CD4-positive, alpha-beta T cell treated with Interferon alpha-2 for 1 hour (primary cell): ENCODE data around the gene HTR6.
A peak's percentile ranks its signal among the peaks of the same experiment; 100 is the strongest.

Experiments
- DNase-seq, 2 donors: peaks; one replicate each; pipeline ENCODE4 v3.0.0-alpha.2; 2020 to 2022

HTR6 gene

GRCh38 chr1:19639999-19640362, 24.7 kb upstream of the HTR6 start:
- DNase-seq: no peak

DNA sequence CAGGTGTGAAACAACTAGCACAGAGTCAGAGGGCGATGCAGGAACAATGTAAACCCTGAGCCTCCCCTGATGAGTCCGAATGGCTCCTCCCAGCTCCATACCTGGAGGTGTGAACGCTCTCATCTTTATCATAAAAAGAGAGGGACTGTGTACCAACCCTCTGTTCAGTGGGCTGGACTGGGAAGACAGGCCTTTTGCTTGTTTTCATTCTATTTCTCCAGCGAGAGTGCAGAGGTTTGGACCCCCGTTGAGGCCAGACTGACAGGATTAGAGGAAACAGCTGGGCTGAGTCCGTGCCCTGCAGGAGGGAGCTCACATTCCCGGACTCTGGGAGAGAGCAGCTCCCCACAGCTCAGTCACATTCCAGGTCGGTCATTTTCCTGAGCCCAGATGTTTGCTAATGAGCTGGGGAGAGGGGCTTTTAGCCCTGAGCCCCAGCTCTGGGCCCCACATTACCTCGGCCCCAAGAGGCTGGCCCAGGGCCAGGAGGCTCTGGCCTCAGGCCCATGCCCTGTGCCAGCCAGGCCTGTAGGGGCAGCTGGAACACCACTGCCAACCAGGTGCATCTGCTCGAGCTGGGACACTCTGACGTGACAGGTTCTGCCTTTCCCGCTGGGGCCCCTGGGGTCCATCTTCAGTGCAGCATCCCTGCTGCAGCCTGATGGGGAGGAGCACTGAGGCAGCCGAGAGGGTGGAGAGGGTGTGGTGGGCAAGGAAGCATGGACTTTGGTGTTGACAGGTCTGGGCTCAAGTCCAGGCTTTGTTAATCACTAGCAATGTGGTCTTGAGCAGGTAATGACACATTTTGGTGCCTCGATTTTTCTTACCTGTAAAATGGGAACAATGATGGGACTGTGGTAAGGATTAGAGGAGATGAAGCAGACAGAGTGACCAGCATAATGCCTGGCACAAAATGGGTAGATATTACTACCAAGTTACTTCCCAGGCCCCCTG, 24.0 kb upstream of the HTR6 start:
- DNase-seq: no peak

- DNase-seq: no peak
Measured at GRCh38 chr1:19643121-19643520, 21.6 kb upstream of the HTR6 start.

- peak; percentile 59 to 77 for DNase-seq
Measured at GRCh38 chr1:19643602-19644394, 20.9 kb upstream of the HTR6 start, which contains the start of gene NBL1. Gene NBL1 (plus strand): TSS chr1:19644311. CDS start chr1:19655031, 10,720 bp downstream.

- no peak for DNase-seq
Measured at GRCh38 chr1:19644395-19644680, 20.3 kb upstream of the HTR6 start.

- DNase-seq: peak; percentile 20 to 55
Measured at GRCh38 chr1:19644681-19645410, 19.8 kb upstream of the HTR6 start.

GRCh38 chr1:19645411-19646251, 19.0 kb upstream of the HTR6 start:
- DNase-seq: no peak

DNA sequence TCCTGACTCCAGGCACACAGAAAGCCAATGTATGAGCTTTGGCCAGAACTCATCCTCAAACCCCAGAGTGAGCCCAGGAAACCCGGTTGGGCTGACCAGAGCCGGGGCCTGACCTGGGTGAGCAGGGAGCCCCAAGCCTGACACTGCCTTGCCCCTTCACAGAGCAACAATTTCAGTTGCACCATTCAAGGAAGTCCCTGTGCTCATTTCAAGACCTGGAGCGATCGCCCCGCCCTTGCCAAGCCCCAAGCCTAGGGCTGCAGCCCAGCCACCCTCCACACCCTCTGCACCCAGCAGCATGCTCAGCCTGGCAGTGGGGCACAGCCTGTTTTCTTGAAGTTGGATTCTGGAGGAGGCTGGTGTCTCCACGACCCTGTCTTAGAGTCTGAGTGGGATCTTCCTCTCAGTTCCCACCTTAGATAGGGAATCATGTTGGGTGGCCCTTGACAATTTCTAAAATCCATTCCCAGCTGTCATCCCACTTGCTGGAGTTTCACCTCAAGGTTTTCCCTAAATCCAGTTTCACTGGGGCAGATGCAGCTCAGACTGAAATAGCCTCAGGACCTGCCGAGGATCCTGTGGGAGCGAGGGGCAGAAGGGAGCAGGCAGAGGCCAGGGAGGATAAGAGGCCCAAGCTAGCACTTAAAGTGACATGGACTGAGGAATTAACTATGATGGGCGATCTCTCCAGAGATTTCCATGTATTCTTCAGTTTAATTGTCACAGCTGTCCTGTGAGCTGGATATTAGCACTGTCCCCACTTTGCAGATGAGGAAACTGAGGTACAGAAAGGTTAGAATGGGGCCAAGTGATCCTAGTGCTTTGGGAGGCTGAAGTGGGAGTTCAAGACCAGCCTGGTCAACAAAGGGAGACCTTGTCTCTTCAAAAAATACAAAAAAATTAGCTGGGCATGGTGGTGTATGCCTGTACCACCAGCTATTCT, 18.0 kb upstream of the HTR6 start:
- no peak for DNase-seq

- DNase-seq: peak in 1 of 2 donors; percentile 54
Measured at GRCh38 chr1:19647643-19648042, 17.0 kb upstream of the HTR6 start.

GRCh38 chr1:19648239-19648638, 16.4 kb upstream of the HTR6 start:
- no peak for DNase-seq

DNA sequence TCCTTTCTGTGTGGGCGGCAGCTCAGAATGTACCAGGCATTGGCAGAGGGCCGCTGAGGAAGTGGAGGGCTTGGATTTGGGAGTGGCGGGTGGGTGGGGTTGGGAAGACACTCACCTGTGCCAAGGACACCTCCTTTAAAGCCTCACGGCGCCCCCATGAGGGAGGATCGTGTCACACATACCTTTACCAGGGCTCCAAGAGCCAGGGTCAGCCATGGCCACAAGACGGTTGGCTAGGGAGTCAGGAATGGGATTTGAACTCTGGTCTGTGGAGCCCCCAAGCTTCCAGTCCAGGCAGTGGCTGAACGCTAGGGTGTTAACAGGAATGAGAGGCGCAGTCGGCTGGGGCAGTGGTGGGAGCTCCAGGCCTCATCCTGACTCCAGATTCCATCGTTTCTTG, 16.0 kb upstream of the HTR6 start:
- DNase-seq: no peak

GRCh38 chr1:19650416-19651140, 14.1 kb upstream of the HTR6 start:
- DNase-seq: no peak

DNA sequence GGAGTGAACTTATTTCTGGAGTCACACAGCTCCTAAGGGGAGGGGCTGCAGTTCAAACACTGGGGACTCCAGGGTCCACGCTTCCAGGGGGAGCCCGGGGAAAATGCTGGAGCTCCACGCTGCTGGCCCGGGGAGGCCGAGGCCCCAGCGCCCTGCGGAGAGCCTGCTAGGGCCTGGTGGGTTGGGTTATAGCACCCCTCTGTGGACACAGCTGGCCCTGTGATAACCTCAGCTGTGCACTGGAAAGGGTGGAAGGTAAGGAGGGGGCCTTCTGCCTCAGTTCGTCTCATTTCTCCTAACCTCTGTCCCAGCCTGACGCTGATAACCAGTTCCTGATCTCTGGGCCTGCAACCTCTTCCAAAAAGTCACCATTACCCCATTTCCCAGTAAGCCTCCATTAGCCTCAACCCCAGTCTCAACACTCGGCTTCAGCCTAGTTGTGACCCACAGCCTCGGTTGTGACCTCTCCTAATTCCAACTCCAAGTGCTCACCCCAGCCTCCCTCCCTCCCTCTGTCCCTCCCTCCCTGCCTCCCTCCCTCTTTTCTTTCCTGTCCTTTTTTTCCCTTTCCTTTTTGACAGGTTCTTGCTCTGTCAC, 13.4 kb upstream of the HTR6 start:
- peak; percentile 38 to 63 for DNase-seq

- DNase-seq: no peak
Measured at GRCh38 chr1:19654386-19654785, 10.3 kb upstream of the HTR6 start.

DNA sequence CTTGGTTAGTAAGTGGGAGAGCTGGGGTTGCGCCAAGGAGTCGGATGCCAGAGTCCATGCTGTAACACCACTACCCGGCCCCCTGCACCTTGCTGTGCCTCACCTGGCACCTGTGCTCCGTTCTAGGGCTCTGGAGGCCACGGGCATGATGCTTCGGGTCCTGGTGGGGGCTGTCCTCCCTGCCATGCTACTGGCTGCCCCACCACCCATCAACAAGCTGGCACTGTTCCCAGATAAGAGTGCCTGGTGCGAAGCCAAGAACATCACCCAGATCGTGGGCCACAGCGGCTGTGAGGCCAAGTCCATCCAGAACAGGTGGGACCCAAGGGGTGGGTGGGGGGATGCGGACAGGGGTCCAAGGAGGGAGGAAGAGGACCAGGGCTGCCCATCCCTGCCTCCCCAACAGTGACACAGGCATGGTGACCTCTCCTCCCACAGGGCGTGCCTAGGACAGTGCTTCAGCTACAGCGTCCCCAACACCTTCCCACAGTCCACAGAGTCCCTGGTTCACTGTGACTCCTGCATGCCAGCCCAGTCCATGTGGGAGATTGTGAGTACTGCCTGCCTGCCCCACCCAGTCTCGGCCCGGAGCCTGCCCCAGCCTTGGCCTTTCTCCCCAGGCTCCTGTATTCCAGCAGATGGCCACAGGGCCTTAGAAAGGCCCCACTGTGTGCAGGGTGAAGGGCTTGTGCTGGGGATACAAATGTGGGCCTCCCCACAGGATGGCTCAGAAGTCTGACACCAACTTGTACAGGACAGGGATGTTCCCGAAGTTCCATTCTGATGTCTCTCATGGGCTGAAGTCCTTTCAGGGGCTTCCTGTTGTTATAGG, 9.6 kb upstream of the HTR6 start:
- DNase-seq: no peak

- DNase-seq: no peak
Measured at GRCh38 chr1:19655718-19656080, 9.0 kb upstream of the HTR6 start.

- no peak for DNase-seq
Measured at GRCh38 chr1:19656134-19656779, 8.4 kb upstream of the HTR6 start.

- DNase-seq: no peak
Measured at GRCh38 chr1:19656780-19657466, 7.8 kb upstream of the HTR6 start.
